Activated CD4-positive, alpha-beta T cell treated with anti-CD3 and anti-CD28 coated beads, Interleukin-2, amount 50 U/mL, for 16 hours (primary cell): Measurements from ENCODE around the gene SDHAF2.
"Not testable (repeated sequence)": the region's sequence is repeated elsewhere in the genome, so short reads cannot be mapped to it uniquely, and the experiment has no call there.

Experiments used
- DNase-seq: peaks from one replicate; pipeline ENCODE4 v3.0.0-alpha.2; 2020

SDHAF2 gene

GRCh38 chr11:61429346-61429690 lies 606 bp upstream of the SDHAF2 start:
- peak; percentile 73 for DNase-seq

- DNase-seq, result not testable (repeated sequence)
Observed at GRCh38 chr11:61430839-61431238, 915 bp downstream of the SDHAF2 start.

- DNase-seq, result no peak
Observed at GRCh38 chr11:61437496-61437895, 7.6 kb downstream of the SDHAF2 start.

- DNase-seq, result no peak
Observed at GRCh38 chr11:61439615-61440014, 9.7 kb downstream of the SDHAF2 start.

GRCh38 chr11:61442616-61443015 lies 12.7 kb downstream of the SDHAF2 start:
- DNase-seq, result no peak

- DNase-seq, result no peak
Observed at GRCh38 chr11:61445516-61445915, 15.6 kb downstream of the SDHAF2 start.

- peak; percentile 90 for DNase-seq
Observed at GRCh38 chr11:61446211-61446651, 16.3 kb downstream of the SDHAF2 start.

GRCh38 chr11:61447601-61448551 lies 18.0 kb downstream of the SDHAF2 start:
- DNase-seq, result peak; percentile 83

GRCh38 chr11:61448552-61448927 lies 18.6 kb downstream of the SDHAF2 start:
- DNase-seq, result no peak

GRCh38 chr11:61452825-61453224 lies 22.9 kb downstream of the SDHAF2 start:
- DNase-seq, result no peak

- no peak for DNase-seq
Observed at GRCh38 chr11:61453695-61454094, 23.8 kb downstream of the SDHAF2 start.

- DNase-seq, result no peak
Observed at GRCh38 chr11:61454520-61454919, 24.6 kb downstream of the SDHAF2 start.

GRCh38 chr11:61460474-61460881 lies 30.6 kb downstream of the SDHAF2 start:
- DNase-seq, result no peak

GRCh38 chr11:61460986-61461385 lies 31.1 kb downstream of the SDHAF2 start:
- no peak for DNase-seq

GRCh38 chr11:61467602-61468001 lies 37.7 kb downstream of the SDHAF2 start:
- not testable (repeated sequence) for DNase-seq

- DNase-seq, result no peak
Observed at GRCh38 chr11:61468002-61468401, 38.1 kb downstream of the SDHAF2 start.

GRCh38 chr11:61472282-61472681 lies 42.4 kb downstream of the SDHAF2 start:
- DNase-seq, result no peak

- no peak for DNase-seq
Observed at GRCh38 chr11:61472868-61473267, 42.9 kb downstream of the SDHAF2 start.

GRCh38 chr11:61473370-61474012 lies 43.6 kb downstream of the SDHAF2 start:
- no peak for DNase-seq

GRCh38 chr11:61474013-61474643 lies 44.2 kb downstream of the SDHAF2 start:
- no peak for DNase-seq

GRCh38 chr11:61475433-61475832 lies 45.5 kb downstream of the SDHAF2 start:
- DNase-seq, result no peak

GRCh38 chr11:61476371-61476770 lies 46.4 kb downstream of the SDHAF2 start:
- DNase-seq, result no peak

- no peak for DNase-seq
Observed at GRCh38 chr11:61477126-61477525, 47.2 kb downstream of the SDHAF2 start.

GRCh38 chr11:61477727-61478148 lies 47.8 kb downstream of the SDHAF2 start:
- peak; percentile 39 for DNase-seq
